ENCODE results near the gene CBR4.

DNA sequence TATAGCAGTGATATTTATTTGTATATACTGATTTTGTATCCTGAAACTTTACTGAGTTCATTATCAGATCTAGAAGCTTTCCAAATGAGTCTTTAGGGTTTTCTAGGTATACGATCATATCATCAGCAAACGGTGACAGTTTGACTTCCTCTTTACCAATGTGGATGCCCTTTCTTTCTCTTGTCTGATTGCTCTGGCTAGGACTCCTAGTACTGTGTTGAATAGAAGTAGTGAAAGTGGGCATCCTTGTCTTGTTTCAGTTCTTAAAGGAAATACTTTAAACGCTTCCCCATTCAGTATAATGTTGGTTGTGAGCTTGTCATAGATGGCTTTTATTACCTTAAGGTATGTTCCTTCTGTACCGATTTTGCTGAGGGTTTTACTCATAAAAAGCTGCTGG is 37.5 kb downstream of the CBR4 start:
- TF ChIP-seq, protein P1, sequence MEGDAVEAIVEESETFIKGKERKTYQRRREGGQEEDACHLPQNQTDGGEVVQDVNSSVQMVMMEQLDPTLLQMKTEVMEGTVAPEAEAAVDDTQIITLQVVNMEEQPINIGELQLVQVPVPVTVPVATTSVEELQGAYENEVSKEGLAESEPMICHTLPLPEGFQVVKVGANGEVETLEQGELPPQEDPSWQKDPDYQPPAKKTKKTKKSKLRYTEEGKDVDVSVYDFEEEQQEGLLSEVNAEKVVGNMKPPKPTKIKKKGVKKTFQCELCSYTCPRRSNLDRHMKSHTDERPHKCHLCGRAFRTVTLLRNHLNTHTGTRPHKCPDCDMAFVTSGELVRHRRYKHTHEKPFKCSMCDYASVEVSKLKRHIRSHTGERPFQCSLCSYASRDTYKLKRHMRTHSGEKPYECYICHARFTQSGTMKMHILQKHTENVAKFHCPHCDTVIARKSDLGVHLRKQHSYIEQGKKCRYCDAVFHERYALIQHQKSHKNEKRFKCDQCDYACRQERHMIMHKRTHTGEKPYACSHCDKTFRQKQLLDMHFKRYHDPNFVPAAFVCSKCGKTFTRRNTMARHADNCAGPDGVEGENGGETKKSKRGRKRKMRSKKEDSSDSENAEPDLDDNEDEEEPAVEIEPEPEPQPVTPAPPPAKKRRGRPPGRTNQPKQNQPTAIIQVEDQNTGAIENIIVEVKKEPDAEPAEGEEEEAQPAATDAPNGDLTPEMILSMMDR (IDR thresholded peaks at IDR 0.05): no peak
- TF ChIP-seq POLR2A (IDR thresholded peaks at IDR 0.05) (no peak), POLR2AphosphoS5 (IDR thresholded peaks at IDR 0.05) (no peak), EP300 (IDR thresholded peaks at IDR 0.05; ENCODE audit: low read depth) (no peak)

Measured in transverse colon (tissue), 4 donors.